GM12865 (cell line): ENCODE results near the gene IL4I1.

Experiments used
- DNase-seq: peaks from one replicate; pipeline ENCODE4 v3.0.0; 2010; ENCODE audit warnings: low read depth
- H3K4me3 ChIP-seq: 2 replicates; pipeline ENCODE4 v1.5.1; 2011; ENCODE audit warnings: mild to moderate bottlenecking, low read depth, low read length, control low read depth
- TF ChIP-seq, protein P1 (sequence below): IDR thresholded peaks from 2 replicates; pipeline ENCODE4 v1.5.1; 2011; ENCODE audit warnings: low read length, control low read depth, low read depth, inconsistent platforms; ENCODE audit not compliant: insufficient read depth; ENCODE audit errors: missing control alignments

Gene IL4I1

DNA sequence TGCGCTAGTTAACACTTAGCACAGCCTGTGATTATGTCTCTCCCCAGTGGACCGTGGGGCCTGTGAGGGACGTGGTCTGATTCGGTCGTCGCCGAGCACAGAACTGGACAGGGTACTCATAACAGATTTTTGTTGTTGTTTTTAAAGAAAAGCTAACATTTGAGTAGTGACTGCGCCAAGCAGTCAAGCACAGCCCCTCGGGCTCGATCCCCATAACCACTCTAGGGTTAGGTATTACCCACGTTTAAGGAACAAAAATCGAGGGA is 46.5 kb downstream of the IL4I1 start:
- TF ChIP-seq, protein P1, sequence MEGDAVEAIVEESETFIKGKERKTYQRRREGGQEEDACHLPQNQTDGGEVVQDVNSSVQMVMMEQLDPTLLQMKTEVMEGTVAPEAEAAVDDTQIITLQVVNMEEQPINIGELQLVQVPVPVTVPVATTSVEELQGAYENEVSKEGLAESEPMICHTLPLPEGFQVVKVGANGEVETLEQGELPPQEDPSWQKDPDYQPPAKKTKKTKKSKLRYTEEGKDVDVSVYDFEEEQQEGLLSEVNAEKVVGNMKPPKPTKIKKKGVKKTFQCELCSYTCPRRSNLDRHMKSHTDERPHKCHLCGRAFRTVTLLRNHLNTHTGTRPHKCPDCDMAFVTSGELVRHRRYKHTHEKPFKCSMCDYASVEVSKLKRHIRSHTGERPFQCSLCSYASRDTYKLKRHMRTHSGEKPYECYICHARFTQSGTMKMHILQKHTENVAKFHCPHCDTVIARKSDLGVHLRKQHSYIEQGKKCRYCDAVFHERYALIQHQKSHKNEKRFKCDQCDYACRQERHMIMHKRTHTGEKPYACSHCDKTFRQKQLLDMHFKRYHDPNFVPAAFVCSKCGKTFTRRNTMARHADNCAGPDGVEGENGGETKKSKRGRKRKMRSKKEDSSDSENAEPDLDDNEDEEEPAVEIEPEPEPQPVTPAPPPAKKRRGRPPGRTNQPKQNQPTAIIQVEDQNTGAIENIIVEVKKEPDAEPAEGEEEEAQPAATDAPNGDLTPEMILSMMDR, result no peak
- DNase-seq, result no peak

DNA sequence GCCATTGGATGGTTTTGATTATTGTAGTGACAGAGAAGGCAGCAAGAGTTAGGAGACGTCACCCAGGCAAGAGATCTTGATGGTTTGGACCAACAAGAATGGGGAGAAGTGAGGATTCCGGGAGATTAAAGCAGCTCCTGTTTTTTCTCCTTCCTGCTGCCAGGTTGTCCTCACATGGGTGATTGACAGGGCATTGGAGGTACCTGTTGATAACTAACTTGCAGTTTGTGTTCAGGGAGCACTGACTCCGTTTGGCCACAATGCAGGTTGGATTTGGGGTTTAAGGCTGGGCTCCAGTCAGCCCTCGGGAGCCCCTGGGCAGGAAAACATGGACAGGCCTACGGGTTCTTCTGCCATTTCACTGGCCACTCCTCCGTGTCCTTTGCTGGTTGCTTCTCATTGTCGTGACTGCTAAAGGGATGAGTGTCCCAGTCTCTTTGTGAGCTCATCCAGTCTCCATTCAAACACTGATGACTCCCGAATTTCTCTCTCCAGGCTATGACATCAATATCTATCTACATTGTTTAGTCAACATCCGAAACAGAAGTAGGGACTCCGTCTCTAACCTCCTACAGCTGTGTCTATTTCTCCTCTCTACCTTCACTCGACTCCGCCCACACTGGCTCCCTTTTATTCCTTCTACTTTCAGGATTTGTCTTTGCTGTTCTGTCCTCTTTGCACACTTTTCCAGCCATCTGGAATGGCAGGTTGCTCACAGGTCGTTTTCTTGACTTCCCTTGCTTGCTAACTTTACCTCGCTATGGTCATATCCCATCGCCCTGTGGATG is 47.1 kb downstream of the IL4I1 start:
- H3K4me3 ChIP-seq, result no peak overlapping the region
- DNase-seq, result no peak
- TF ChIP-seq, protein P1, result no peak

More for the DNA sequence above, 46.5 kb downstream of the IL4I1 start:
- peak overlapping the region; percentile 56 for H3K4me3 ChIP-seq

DNA sequence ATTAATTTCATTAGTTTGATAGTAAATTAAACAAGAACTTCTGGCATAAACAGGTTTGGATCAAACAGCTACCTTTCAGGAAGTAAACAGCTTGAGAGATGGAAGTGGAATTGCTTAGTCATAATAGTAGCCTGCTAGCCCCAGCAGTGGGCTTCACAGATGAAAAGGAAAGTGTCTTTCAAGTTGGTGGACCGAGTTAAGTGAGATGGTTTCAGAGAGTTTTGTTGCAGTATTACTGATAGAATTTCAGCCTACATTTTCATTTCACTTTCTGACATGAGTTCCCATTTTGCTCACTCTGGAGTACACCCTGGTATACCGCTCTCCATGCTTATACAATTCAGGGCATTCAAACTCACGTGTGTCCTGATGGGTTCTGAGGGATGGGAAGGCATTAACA is 47.7 kb downstream of the IL4I1 start:
- DNase-seq, result peak; percentile 75
- TF ChIP-seq, protein P1, result no peak
- H3K4me3 ChIP-seq, result no peak overlapping the region

DNA sequence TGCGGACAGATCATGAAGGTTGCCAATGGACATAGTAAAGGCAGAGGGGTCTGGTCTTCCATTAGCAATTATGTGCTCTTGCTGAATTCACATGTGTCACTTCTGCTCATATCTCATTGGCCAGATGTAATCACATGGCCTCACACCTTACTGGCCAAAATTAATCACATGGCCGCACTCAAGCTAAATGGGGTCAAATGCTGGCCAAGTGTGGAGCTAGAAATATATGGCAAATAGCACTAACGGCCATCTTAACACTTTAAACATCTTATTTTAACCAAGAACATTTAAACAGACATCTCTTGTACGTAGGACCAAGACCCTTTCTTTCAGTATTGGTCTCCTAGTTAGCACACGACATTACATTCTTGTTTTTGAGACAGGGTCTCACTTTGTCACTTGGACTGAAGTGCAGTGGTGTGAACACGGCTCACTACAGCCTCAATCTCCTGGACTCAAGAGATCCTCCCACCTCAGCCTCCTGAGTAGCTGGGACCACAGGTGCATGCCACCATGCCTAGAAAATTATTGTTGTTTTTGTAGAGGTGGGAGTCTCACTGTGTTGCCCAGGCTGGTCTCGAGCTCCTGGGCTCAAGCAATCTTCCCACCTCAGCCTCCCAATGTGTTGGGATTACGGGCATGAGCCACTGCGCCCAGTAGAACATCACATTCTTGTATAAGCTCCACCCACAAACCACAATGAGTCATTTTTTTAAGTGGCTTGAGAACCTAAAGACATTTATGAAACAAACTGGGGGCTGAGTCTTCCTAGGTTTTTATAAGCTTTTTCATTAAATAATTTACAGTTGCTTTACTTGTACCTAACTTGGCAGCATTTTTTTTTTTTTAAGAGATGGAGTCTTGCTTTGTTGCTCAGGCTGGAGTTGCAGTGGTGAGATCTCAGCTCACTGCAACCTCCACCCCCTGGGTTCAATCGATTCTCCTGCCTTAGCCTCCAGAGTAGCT is 48.7 kb downstream of the IL4I1 start:
- H3K4me3 ChIP-seq, result no peak overlapping the region
- DNase-seq, result no peak
- TF ChIP-seq, protein P1, result no peak

DNA sequence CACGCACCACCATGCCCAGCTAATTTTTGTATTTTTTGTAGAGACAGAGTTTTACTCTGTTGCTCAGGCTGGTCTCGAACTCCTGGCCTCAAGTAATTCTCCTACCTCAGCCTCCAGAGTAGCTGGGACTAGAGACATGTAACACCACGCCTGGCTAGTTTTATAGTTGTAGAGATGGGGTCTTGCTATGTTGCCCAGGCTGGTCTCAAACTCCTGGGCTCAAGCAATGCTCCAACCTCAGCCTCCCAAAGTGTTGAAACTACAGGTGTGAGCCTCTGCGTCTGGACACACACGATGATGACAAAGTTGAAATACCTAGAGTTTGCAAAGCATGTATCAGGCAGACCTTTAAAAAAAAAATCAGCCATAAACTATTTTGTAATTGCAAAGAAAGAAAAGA is 50.3 kb downstream of the IL4I1 start:
- DNase-seq, result no peak
- TF ChIP-seq, protein P1, result no peak
- no peak overlapping the region for H3K4me3 ChIP-seq

DNA sequence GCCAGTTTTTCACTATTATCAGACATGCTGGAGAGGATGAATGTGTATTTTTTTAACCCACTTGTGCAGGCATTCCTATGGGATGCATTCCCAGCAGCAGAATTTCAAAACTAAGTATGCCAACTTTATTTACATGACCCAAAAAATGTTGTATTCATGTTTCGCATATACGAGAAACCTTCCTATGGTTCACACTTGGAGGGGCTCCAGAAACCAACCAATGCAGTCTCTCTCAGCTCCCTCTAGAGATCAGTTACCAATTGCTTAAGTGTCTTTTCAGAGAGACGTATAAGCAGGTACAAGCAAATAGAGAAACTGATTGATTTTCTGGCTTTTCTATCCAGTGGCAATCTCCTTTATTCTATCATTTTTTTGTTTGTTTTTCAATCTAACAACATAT is 51.3 kb downstream of the IL4I1 start:
- DNase-seq, result no peak
- no peak overlapping the region for H3K4me3 ChIP-seq
- TF ChIP-seq, protein P1, result no peak
